GM12878 (cell line): ENCODE data around the gene HCK. TPM values are rescaled to one million over a fixed set of nuclear protein-coding genes. Genes with fewer than 3 reads are reported as not detected.

ENCODE experiments used
- ATAC-seq: fragments of 200-7000 bp; cut with Tn5 transposase; 3 replicates; pipeline ENCODE4 v1.9.1; 2020; ENCODE audit warnings: mild to moderate bottlenecking, moderate library complexity
- BruUV-seq: library from RNA; stranded (reverse); fragments of 400-500 nt; replicated peaks from 2 replicates; lab custom pipeline; 2021; lab: Mats Ljungman, UMichigan
- CTCF ChIA-PET: fragments of 300-600 bp; sonication (Branson Sonifier 250); formaldehyde crosslinking; extraction: SDS; loops from one replicate; lab custom pipeline; 2021; ENCODE audit warnings: inconsistent platforms; lab: Yijun Ruan, JAX
- POLR2A ChIA-PET: fragments of 350-600 bp; formaldehyde crosslinking; extraction: SDS; loops from one replicate; lab custom pipeline; 2021; ENCODE audit warnings: inconsistent platforms; lab: Charles Lee
- RAD21 ChIA-PET: fragments of 300-600 bp; sonication (Branson Sonifier 250); formaldehyde crosslinking; loops from one replicate; lab custom pipeline; 2023; ENCODE audit warnings: antibody characterized with exemption; ENCODE audit not compliant: unreplicated experiment; lab: Charles Lee
- SMC1A ChIA-PET: fragments of 300-600 bp; sonication (Branson Sonifier 250); formaldehyde crosslinking; loops from one replicate; lab custom pipeline; 2023; ENCODE audit not compliant: unreplicated experiment, uncharacterized antibody; lab: Charles Lee
- DNase-seq: peaks from one replicate; pipeline ENCODE4 v3.0.0-alpha.2; 2011; ENCODE audit warnings: low read depth, low spot score
- FAIRE-seq: peaks from 3 replicates; lab custom pipeline; 2011; peaks lifted over from hg19 to GRCh38; lab: Jason Lieb, UNC
- H2AFZ ChIP-seq: 2 replicates; pipeline ENCODE4 v1.6.0; 2011; ENCODE audit warnings: low read depth, low read length, control low read depth; ENCODE audit not compliant: control insufficient read depth
- H3K27ac ChIP-seq: 2 replicates; pipeline ENCODE4 v1.5.1; 2011; ENCODE audit warnings: control low read depth; ENCODE audit not compliant: control insufficient read depth, insufficient read depth
- H3K27me3 ChIP-seq, 2 experiments: replicated peaks in 1 of 2; 2 replicates each; pipeline versions ENCODE4 v1.6.0 to v1.6.1; 2011; ENCODE audit warnings: low read length in 1 of 2; ENCODE audit not compliant: control insufficient read depth in 2 of 2, insufficient read depth in 2 of 2
- H3K36me3 ChIP-seq, 2 experiments: 2 replicates each; pipeline ENCODE4 v1.5.1; 2011; ENCODE audit warnings: low read length in 1 of 2; ENCODE audit not compliant: control insufficient read depth in 2 of 2, insufficient read depth in 2 of 2
- H3K4me1 ChIP-seq: 2 replicates; pipeline ENCODE4 v1.6.1; 2011; ENCODE audit warnings: mild to moderate bottlenecking, low read length, moderate library complexity, mixed read lengths; ENCODE audit not compliant: control insufficient read depth, insufficient read depth
- H3K4me2 ChIP-seq: 2 replicates; pipeline ENCODE4 v1.6.0; 2011; ENCODE audit warnings: control low read depth; ENCODE audit not compliant: control insufficient read depth, insufficient read depth
- H3K4me3 ChIP-seq: fragments of 200-600 bp; sonication (generic); 2 replicates; pipeline ENCODE4 v1.5.1; 2016
- H3K79me2 ChIP-seq: 2 replicates; pipeline ENCODE4 v1.6.0; 2011; ENCODE audit warnings: low read length; ENCODE audit not compliant: control insufficient read depth, insufficient read depth
- H3K9ac ChIP-seq: 2 replicates; pipeline ENCODE4 v1.8.0; 2011; ENCODE audit warnings: low read length, control low read depth, mixed read lengths; ENCODE audit not compliant: control insufficient read depth, insufficient read depth
- H3K9me3 ChIP-seq: replicated peaks from 3 replicates; pipeline ENCODE4 v1.5.1; 2011; ENCODE audit warnings: mild to moderate bottlenecking, low read length; ENCODE audit not compliant: control insufficient read depth, insufficient read depth
- H4K20me1 ChIP-seq: 2 replicates; pipeline ENCODE4 v1.6.0; 2011; ENCODE audit not compliant: control insufficient read depth, insufficient read depth
- CHD1 ChIP-seq: IDR thresholded peaks from 2 replicates; pipeline ENCODE4 v1.6.1; 2012; ENCODE audit warnings: low read depth, low read length, improper control_type of control experiment
- EP300 ChIP-seq, 2 experiments: fragments of 150-350 bp in 1 of 2; IDR thresholded peaks; 2 replicates each; pipeline ENCODE4 v1.6.1; 2011 to 2012; ENCODE audit warnings: low read depth in 2 of 2, low read length in 2 of 2, borderline replicate concordance in 1 of 2, improper control_type of control experiment in 1 of 2, inconsistent platforms in 1 of 2; ENCODE audit not compliant: control insufficient read depth in 1 of 2
- ETV6 ChIP-seq, 2 experiments: fragments of 450-650 bp in 1 of 2; IDR thresholded peaks in 1 of 2; conservative IDR thresholded peaks in 1 of 2; 2 replicates each; pipeline ENCODE4 v1.6.1; 2014; ENCODE audit warnings: antibody characterized with exemption in 1 of 2, borderline replicate concordance in 1 of 2, low read depth in 1 of 2, mild to moderate bottlenecking in 1 of 2, moderate library complexity in 1 of 2
- JUNB ChIP-seq: IDR thresholded peaks from 2 replicates; pipeline ENCODE4 v1.6.1; 2016; ENCODE audit warnings: antibody characterized with exemption, mild to moderate bottlenecking
- POU2F2 ChIP-seq: IDR thresholded peaks from 3 replicates; pipeline ENCODE4 v1.6.1; 2011; ENCODE audit warnings: low read depth, mild to moderate bottlenecking, low read length, borderline replicate concordance
- ZBED1 ChIP-seq: IDR thresholded peaks from 2 replicates; pipeline ENCODE4 v1.6.1; 2016; ENCODE audit warnings: borderline replicate concordance
- WGBS: methylation state at CpG from one replicate; pipeline ENCODE4 v1.1.6; 2016; ENCODE audit warnings: low lambda C conversion rate; ENCODE audit not compliant: insufficient replicate concordance, insufficient coverage; ENCODE audit errors: missing lambda C conversion rate; 5-methylcytosine and 5-hydroxymethylcytosine counted together
- in situ Hi-C: fragments of 300-500 bp; cut with MboI; formaldehyde crosslinking; loops from 9 replicates; pipeline ENCODE4 v1.14.3; 2018; ENCODE audit warnings: mixed read lengths
- intact Hi-C: fragments of 100-400 bp; cut with micrococcal nuclease; formaldehyde crosslinking; loops from one replicate; pipeline ENCODE4 v1.14.2; 2022; ENCODE audit not compliant: unreplicated experiment
- polyA plus RNA-seq, 11 experiments: library from polyadenylated mRNA; depleted of rRNA in 4 of 11; unstranded in 6 of 11; stranded (reverse) in 5 of 11; fragments of >200 nt; fragmentation: Nextera tagmentation in 4 of 11; fragmentation: Illumina TruSeq in 1 of 11; extraction: Ambion mirVana in 4 of 11; extraction: Trizol in 1 of 11; gene quantifications; 1 replicate in 1 of 11; 2 replicates in 10 of 11; pipeline versions ENCODE4 v1.2.1 to v1.2.3, GENCODE V29; 2011 to 2016; ENCODE audit warnings: inconsistent platforms in 2 of 11, missing spikeins in 2 of 11, low read depth in 1 of 11
- total RNA-seq, 4 experiments: library from RNA; depleted of rRNA in 3 of 4; stranded (reverse); fragments of >200 nt in 3 of 4; fragmentation: Illumina TruSeq in 1 of 4; extraction: Trizol in 1 of 4; gene quantifications; 2 replicates each; pipeline versions ENCODE4 v1.2.1 to v1.2.3, GENCODE V29; 2013 to 2021

The HCK gene
- total and polyA plus RNA-seq, 10 of the 15 experiments (the other 5 are each of a cell fraction or from before 2014, with no cell fraction given) = 1.3 to 30.3 (median 18.5) TPM

- Histone ChIP-seq H3K27ac (no peak overlapping the region), H3K79me2 (peaks cover 29% of the 10 kb centered on the region), H3K4me2 (no peak overlapping the region), H3K9ac (no peak overlapping the region), H3K36me3 (peaks cover 1 to 12% of the 10 kb centered on the region in 2 experiments; a peak in 2 of 4 replicates), H4K20me1 (no peaks in the 10 kb centered on the region; the same call in 1 of the 2 replicates), H2AFZ (no peak overlapping the region), H3K4me1 (peaks cover 20% of the 10 kb centered on the region), H3K4me3 (no peak overlapping the region), H3K9me3 (no peaks in the 10 kb centered on the region), H3K27me3 (no peaks in the 10 kb centered on the region)
- in situ Hi-C loops = no loop called here
- ATAC-seq = no peak
- WGBS = 98% methylated on average over 2 of the region's 2 CpGs
- ChIA-PET CTCF (interaction anchor here (1.2 to 1.4 kb wide), 2 partner anchors 38 to 96 kb away, joined by 3 to 4 read pairs; no protein-coding TSS in a partner anchor), POLR2A (no interaction called here), SMC1A (interaction anchor here (0.8 to 1.1 kb wide), 2 partner anchors 15 to 157 kb away, joined by 4 to 5 read pairs; no protein-coding TSS in a partner anchor), RAD21 (no interaction called here)
- no peak for DNase-seq
- no TSS peak for BruUV-seq
- intact Hi-C loops = no loop called here
- FAIRE-seq = no peak
- no peak for TF ChIP-seq EP300 (IDR thresholded peaks at IDR 0.05; ENCODE audit: borderline replicate concordance in 1 of 2, control insufficient read depth in 1 of 2, low read depth in 2 of 2, low read length in 2 of 2)
- no peak for TF ChIP-seq JUNB
- no peak for TF ChIP-seq ETV6 (conservative IDR thresholded peaks at IDR 0.05 in 1 of 2, IDR thresholded peaks at IDR 0.05 in 1 of 2; ENCODE audit: borderline replicate concordance in 1 of 2, low read depth in 1 of 2)
- TF ChIP-seq POU2F2 = no peak
- no peak for TF ChIP-seq ZBED1
- no peak for TF ChIP-seq CHD1
Measured at GRCh38 chr20:32130965-32131364, 78.9 kb downstream of the HCK start.
